IMR-90 (cell line): Measurements from ENCODE around the gene NPL. TPM values are rescaled to one million over a fixed set of nuclear protein-coding genes. Genes with fewer than 3 reads are reported as not detected.

Source experiments
- ATAC-seq: fragments of 200-7000 bp; cut with Tn5 transposase; 2 replicates; pipeline ENCODE4 v1.9.1; 2020; ENCODE audit warnings: low read depth, mild to moderate bottlenecking, moderate library complexity
- BruUV-seq: library from RNA; stranded (reverse); fragments of 400-500 nt; replicated peaks from 2 replicates; lab custom pipeline; 2021; lab: Mats Ljungman, UMichigan
- CTCF ChIA-PET: fragments of 300-600 bp; formaldehyde crosslinking; extraction: SDS; loops from one replicate; lab custom pipeline; 2021; ENCODE audit warnings: antibody characterized with exemption; lab: Yijun Ruan, JAX
- POLR2A ChIA-PET: fragments of 300-600 bp; sonication (Branson Sonifier 250); formaldehyde crosslinking; loops from one replicate; lab custom pipeline; 2022; ENCODE audit warnings: antibody characterized with exemption; ENCODE audit not compliant: unreplicated experiment; lab: Charles Lee
- DNase-seq: peaks from one replicate; pipeline ENCODE4 v3.0.0; 2013
- H2AFZ ChIP-seq: replicated peaks from 2 replicates; pipeline ENCODE3; 2013; ENCODE audit warnings: low read length, mild to moderate bottlenecking; ENCODE audit not compliant: poor library complexity
- H2AK5ac ChIP-seq: 2 replicates; pipeline ENCODE4 v1.6.1; 2013; ENCODE audit warnings: low read depth, low read length, inconsistent platforms
- H2AK9ac ChIP-seq: replicated peaks from 2 replicates; pipeline ENCODE3; 2013; ENCODE audit warnings: mild to moderate bottlenecking, low read depth, low read length, moderate library complexity; ENCODE audit not compliant: poor library complexity
- H2BK120ac ChIP-seq: 2 replicates; pipeline ENCODE4 v1.6.1; 2013; ENCODE audit warnings: low read depth, low read length, inconsistent platforms
- H2BK15ac ChIP-seq: 3 replicates; pipeline ENCODE4 v1.6.1; 2013; ENCODE audit warnings: low read depth, low read length, inconsistent platforms
- H2BK20ac ChIP-seq: 2 replicates; pipeline ENCODE4 v1.6.1; 2013; ENCODE audit warnings: low read depth, mild to moderate bottlenecking, inconsistent platforms, low read length, moderate library complexity
- H2BK5ac ChIP-seq: 2 replicates; pipeline ENCODE4 v1.6.1; 2013; ENCODE audit warnings: mild to moderate bottlenecking, low read depth, low read length, inconsistent platforms; ENCODE audit not compliant: poor library complexity, severe bottlenecking
- H3K14ac ChIP-seq: replicated peaks from 2 replicates; pipeline ENCODE4 v1.6.1; 2013; ENCODE audit warnings: low read depth, low read length, inconsistent platforms
- H3K18ac ChIP-seq: 2 replicates; pipeline ENCODE4 v1.6.1; 2013; ENCODE audit warnings: low read depth, low read length, control low read depth
- H3K23ac ChIP-seq: 2 replicates; pipeline ENCODE4 v1.6.1; 2013; ENCODE audit warnings: low read depth, low read length, inconsistent platforms
- H3K27ac ChIP-seq: 2 replicates; pipeline ENCODE4 v1.5.1; 2013; ENCODE audit warnings: mild to moderate bottlenecking, control low read depth, low read length; ENCODE audit not compliant: insufficient read depth
- H3K27me3 ChIP-seq: 2 replicates; pipeline ENCODE4 v1.6.1; 2013; ENCODE audit warnings: low read length; ENCODE audit not compliant: control insufficient read depth, insufficient read depth
- H3K36me3 ChIP-seq: 2 replicates; pipeline ENCODE4 v1.6.1; 2013; ENCODE audit warnings: low read length, mixed read lengths; ENCODE audit not compliant: control insufficient read depth, insufficient read depth
- H3K4ac ChIP-seq: 2 replicates; pipeline ENCODE4 v1.6.1; 2013; ENCODE audit warnings: low read depth, low read length, inconsistent platforms
- H3K4me1 ChIP-seq: 2 replicates; pipeline ENCODE4 v1.6.1; 2013; ENCODE audit warnings: low read length, mixed read lengths; ENCODE audit not compliant: control insufficient read depth, insufficient read depth
- H3K4me2 ChIP-seq: 2 replicates; pipeline ENCODE4 v1.6.1; 2013; ENCODE audit warnings: low read depth, mild to moderate bottlenecking, control low read depth, low read length, moderate library complexity
- H3K4me3 ChIP-seq: 2 replicates; pipeline ENCODE4 v1.5.1; 2013; ENCODE audit warnings: low read depth, mild to moderate bottlenecking, control low read depth, low read length, moderate library complexity; ENCODE audit not compliant: insufficient read depth
- H3K56ac ChIP-seq: 2 replicates; pipeline ENCODE4 v1.6.1; 2013; ENCODE audit warnings: low read length, inconsistent platforms; ENCODE audit not compliant: insufficient read depth; ENCODE audit errors: extremely low read depth
- H3K79me1 ChIP-seq, 2 experiments: 2 replicates each; pipeline ENCODE4 v1.6.1; 2013; ENCODE audit warnings: low read length in 2 of 2, inconsistent platforms in 1 of 2, low read depth in 1 of 2
- H3K9ac ChIP-seq: 2 replicates; pipeline ENCODE4 v1.6.1; 2013; ENCODE audit warnings: low read depth, low read length, control low read depth
- H3K9me1 ChIP-seq: 2 replicates; pipeline ENCODE4 v1.6.1; 2013; ENCODE audit warnings: low read length, inconsistent platforms; ENCODE audit not compliant: insufficient read depth
- H3K9me3 ChIP-seq: 2 replicates; pipeline ENCODE4 v1.6.1; 2013; ENCODE audit warnings: low read length; ENCODE audit not compliant: control insufficient read depth, insufficient read depth
- H4K20me1 ChIP-seq: 2 replicates; pipeline ENCODE4 v1.6.1; 2013; ENCODE audit warnings: low read length, inconsistent platforms; ENCODE audit not compliant: insufficient read depth
- H4K5ac ChIP-seq: 2 replicates; pipeline ENCODE4 v1.6.1; 2013; ENCODE audit warnings: mild to moderate bottlenecking, low read depth, low read length, control low read depth
- H4K8ac ChIP-seq, 2 experiments: 2 replicates each; pipeline ENCODE4 v1.6.1; 2013; ENCODE audit warnings: low read depth in 2 of 2, low read length in 2 of 2, control low read depth in 1 of 2, inconsistent platforms in 1 of 2
- H4K91ac ChIP-seq: 2 replicates; pipeline ENCODE4 v1.6.1; 2013; ENCODE audit warnings: low read depth, low read length, inconsistent platforms; ENCODE audit not compliant: insufficient read depth
- BHLHE40 ChIP-seq: fragments of 150-350 bp; IDR thresholded peaks from 2 replicates; pipeline ENCODE4 v1.6.1; 2016; ENCODE audit warnings: mild to moderate bottlenecking, low read depth, low read length
- CEBPB ChIP-seq: IDR thresholded peaks from 2 replicates; pipeline ENCODE4 v1.6.1; 2012; ENCODE audit warnings: low read depth, low read length, improper control_type of control experiment
- CTCF ChIP-seq: conservative IDR thresholded peaks from 2 replicates; pipeline ENCODE4 v1.5.1; 2012; ENCODE audit warnings: mild to moderate bottlenecking, low read depth, low read length, improper control_type of control experiment
- ELK1 ChIP-seq: fragments of 150-350 bp; IDR thresholded peaks from 2 replicates; pipeline ENCODE4 v1.6.1; 2016; ENCODE audit warnings: low read depth, mild to moderate bottlenecking, low read length, moderate library complexity, borderline replicate concordance
- FOS ChIP-seq: fragments of 150-350 bp; IDR thresholded peaks from 2 replicates; pipeline ENCODE4 v1.6.1; 2016; ENCODE audit warnings: low read depth, low read length
- MAFK ChIP-seq: IDR thresholded peaks from 2 replicates; pipeline ENCODE4 v1.6.1; 2012; ENCODE audit warnings: low read depth, low read length, improper control_type of control experiment
- MAZ ChIP-seq: IDR thresholded peaks from 2 replicates; pipeline ENCODE4 v1.6.1; 2012; ENCODE audit warnings: low read depth, mild to moderate bottlenecking, low read length, improper control_type of control experiment, moderate library complexity, borderline replicate concordance
- MXI1 ChIP-seq: IDR thresholded peaks from 2 replicates; pipeline ENCODE4 v1.6.1; 2012; ENCODE audit warnings: low read depth, mild to moderate bottlenecking, low read length, moderate library complexity, borderline replicate concordance
- NFE2L2 ChIP-seq: fragments of 150-350 bp; IDR thresholded peaks from 2 replicates; pipeline ENCODE4 v1.6.1; 2016; ENCODE audit warnings: low read depth, mild to moderate bottlenecking, low read length
- POLR2A ChIP-seq: IDR thresholded peaks from 2 replicates; pipeline ENCODE4 v1.6.1; 2012; ENCODE audit warnings: mild to moderate bottlenecking, low read depth, low read length
- RAD21 ChIP-seq: IDR thresholded peaks from 2 replicates; pipeline ENCODE4 v1.6.1; 2012; ENCODE audit warnings: low read length, improper control_type of control experiment
- RCOR1 ChIP-seq: IDR thresholded peaks from 2 replicates; pipeline ENCODE4 v1.6.1; 2012; ENCODE audit warnings: mild to moderate bottlenecking, low read length, improper control_type of control experiment; ENCODE audit not compliant: insufficient replicate concordance
- RFX5 ChIP-seq: IDR thresholded peaks from 2 replicates; pipeline ENCODE4 v1.8.0; 2012; ENCODE audit warnings: low read depth, mild to moderate bottlenecking, low read length, moderate library complexity
- SMC3 ChIP-seq: fragments of 150-350 bp; IDR thresholded peaks from 2 replicates; pipeline ENCODE4 v1.6.1; 2016; ENCODE audit warnings: low read depth, mild to moderate bottlenecking, antibody characterized with exemption, low read length, moderate library complexity
- USF2 ChIP-seq: fragments of 150-350 bp; IDR thresholded peaks from 2 replicates; pipeline ENCODE4 v1.6.1; 2017; ENCODE audit warnings: mild to moderate bottlenecking, antibody characterized with exemption, low read length, low read depth
- WGBS, 2 experiments: methylation state at CpG; one replicate each; pipeline versions ENCODE4 v1.1.5 to v1.1.7; 2013; ENCODE audit warnings: missing lambda C conversion rate in 2 of 2; ENCODE audit not compliant: insufficient read length in 1 of 2; ENCODE audit errors: extremely low coverage in 2 of 2; 5-methylcytosine and 5-hydroxymethylcytosine counted together
- dilution Hi-C: fragments of 300-500 bp; cut with HindIII; formaldehyde crosslinking; loops from one replicate; pipeline ENCODE4 v1.14.3; 2018; ENCODE audit warnings: low sequenced_read_pairs; ENCODE audit not compliant: unreplicated experiment
- in situ Hi-C: fragments of 300-500 bp; cut with MboI; formaldehyde crosslinking; loops from 3 replicates; pipeline ENCODE4 v1.14.3; 2019; ENCODE audit warnings: low sequenced_read_pairs, inconsistent platforms, mixed read lengths
- intact Hi-C: fragments of 100-400 bp; cut with micrococcal nuclease; formaldehyde crosslinking; loops from 2 replicates; pipeline ENCODE4 v1.10.0; 2022
- polyA plus RNA-seq, 3 experiments: library from polyadenylated mRNA; depleted of rRNA; stranded (reverse); fragments of >200 nt; gene quantifications; 2 replicates each; pipeline ENCODE4 v1.2.3, GENCODE V29; 2012; ENCODE audit warnings: low replicate concordance in 1 of 3
- total RNA-seq: library from RNA; depleted of rRNA; stranded (reverse); fragments of >200 nt; gene quantifications from 2 replicates; pipeline ENCODE4 v1.2.3, GENCODE V29; 2012

Gene NPL
- total and polyA plus RNA-seq, 2 of the 4 experiments (the other 2 are of a cell fraction), result 0.36 to 0.68 TPM

GRCh38 chr1:182855911-182856310 is 66.3 kb downstream of the NPL start:
- H4K20me1 ChIP-seq, result peaks cover 25% of the 10 kb centered on the region; the same call in 1 of the 2 replicates

More at GRCh38 chr1:182855911-182856310, 66.3 kb downstream of the NPL start:
- H4K8ac ChIP-seq, result no peak overlapping the region
- no peak overlapping the region for H3K56ac ChIP-seq
- H2BK20ac ChIP-seq, result no peak overlapping the region
- H3K79me1 ChIP-seq, result peaks cover 28 to 43% of the 10 kb centered on the region in 2 experiments
- H4K5ac ChIP-seq, result no peak overlapping the region
- WGBS, 2 experiments, result no CpG with 5 or more reads among the region's 4 CpGs
- H3K14ac ChIP-seq, result no peak overlapping the region
- H3K4me3 ChIP-seq, result no peak overlapping the region
- POLR2A ChIA-PET, result no interaction called here
- no peak overlapping the region for H4K91ac ChIP-seq
- H3K9me1 ChIP-seq, result peaks cover 6% of the 10 kb centered on the region; the same call in 1 of the 2 replicates
- CTCF ChIA-PET, result no interaction called here
- ATAC-seq (no peak), DNase-seq (no peak)
- dilution Hi-C loops (no loop called here), intact Hi-C loops (loop anchor here (2.0 kb wide), 1 partner anchor 25 kb away; no protein-coding TSS in a partner anchor), in situ Hi-C loops (no loop called here)
- H3K9ac ChIP-seq, result no peak overlapping the region
- H3K18ac ChIP-seq, result no peak overlapping the region
- no peak overlapping the region for H2AK9ac ChIP-seq
- H2AK5ac ChIP-seq, result no peak overlapping the region
- no TSS peak for BruUV-seq
- no peaks in the 10 kb centered on the region for H3K27me3 ChIP-seq
- TF ChIP-seq SMC3 (no peak), NFE2L2 (no peak), RCOR1 (no peak), MXI1 (no peak), ELK1 (no peak), POLR2A (no peak), RFX5 (no peak), MAZ (no peak), CEBPB (no peak), BHLHE40 (no peak), FOS (no peak), RAD21 (no peak), MAFK (no peak), CTCF (no peak), USF2 (no peak)
- no peak overlapping the region for H3K27ac ChIP-seq
- H3K4me2 ChIP-seq, result no peak overlapping the region
- H2BK5ac ChIP-seq, result no peak overlapping the region
- peaks cover 67% of the 10 kb centered on the region for H3K36me3 ChIP-seq
- H2BK120ac ChIP-seq, result no peak overlapping the region
- no peak overlapping the region for H3K23ac ChIP-seq
- no peaks in the 10 kb centered on the region for H3K9me3 ChIP-seq
- H2BK15ac ChIP-seq, result no peak overlapping the region
- H3K4me1 ChIP-seq, result 0 out of 2 replicates have a peak, but pooled peaks cover 2% of the 10 kb centered on the region
- no peak overlapping the region for H3K4ac ChIP-seq
- no peak overlapping the region for H2AFZ ChIP-seq
